Ovary (tissue), 3 donors: ENCODE results near the gene ZNF662.

ENCODE experiments used
- CTCF ChIP-seq, 3 donors: fragments of 450-650 bp in 2 of 3; fragments of 200-600 bp in 1 of 3; IDR thresholded peaks; one replicate each; pipeline versions ENCODE4 v1.5.1 to v1.8.0; 2016 to 2022; ENCODE audit warnings: antibody characterized with exemption in 3 of 3, mild to moderate bottlenecking in 1 of 3
- EP300 ChIP-seq: sonication (generic); formaldehyde crosslinking; IDR thresholded peaks from one replicate; pipeline ENCODE4 v1.6.1; 2017; ENCODE audit warnings: antibody characterized with exemption
- donor health status: DM: no; HTN: no; CAD: no.

GRCh38 chr3:42872718-42873117, 33.2 kb upstream of the ZNF662 start:
- no peak for TF ChIP-seq EP300
- TF ChIP-seq CTCF (IDR thresholded peaks at IDR 0.05): no peak
